Osteocyte (in vitro differentiated cells): ENCODE measurements around the gene DGKG. TPM values are rescaled to one million over a fixed set of nuclear protein-coding genes. Genes with fewer than 3 reads are reported as not detected.

ENCODE experiments used
- DNase-seq: peaks from one replicate; pipeline ENCODE4 v3.0.0; 2021; ENCODE audit warnings: mixed read lengths; ENCODE audit not compliant: unreplicated experiment; ENCODE audit errors: extremely low spot score
- H3K27ac Mint-ChIP-seq: one replicate; pipeline ENCODE4 v1.8.0; 2021; ENCODE audit warnings: mild to moderate bottlenecking, mixed read lengths; ENCODE audit not compliant: unreplicated experiment
- H3K27me3 Mint-ChIP-seq: one replicate; pipeline ENCODE4 v1.8.0; 2021; ENCODE audit warnings: mixed read lengths; ENCODE audit not compliant: unreplicated experiment
- H3K36me3 Mint-ChIP-seq: one replicate; pipeline ENCODE4 v1.8.0; 2021; ENCODE audit warnings: mixed read lengths; ENCODE audit not compliant: unreplicated experiment
- H3K4me1 Mint-ChIP-seq: one replicate; pipeline ENCODE4 v1.8.0; 2021; ENCODE audit warnings: mixed read lengths; ENCODE audit not compliant: unreplicated experiment
- H3K4me3 Mint-ChIP-seq: one replicate; pipeline ENCODE4 v1.8.0; 2021; ENCODE audit warnings: mild to moderate bottlenecking, moderate library complexity, mixed read lengths; ENCODE audit not compliant: unreplicated experiment
- H3K9me3 Mint-ChIP-seq: one replicate; pipeline ENCODE4 v1.8.0; 2021; ENCODE audit warnings: mixed read lengths; ENCODE audit not compliant: unreplicated experiment
- CTCF ChIP-seq: fragments of 200-600 bp; sonication (generic); IDR thresholded peaks from 2 replicates; pipeline ENCODE4 v1.5.0; 2021; ENCODE audit warnings: antibody characterized with exemption, mild to moderate bottlenecking, moderate library complexity
- total RNA-seq: library from RNA; stranded (reverse); gene quantifications from 2 replicates; pipeline ENCODE4 v1.2.1, GENCODE V29; 2021

The DGKG gene
- total RNA-seq, 1 donor from 2014 or later: not detected

GRCh38 chr3:186173224-186173815 lies 188.7 kb downstream of the DGKG start:
- no peaks in the 10 kb centered on the region for H3K36me3 Mint-ChIP-seq
- DNase-seq: peak; percentile 67
- H3K9me3 Mint-ChIP-seq: no peaks in the 10 kb centered on the region
- no peak for TF ChIP-seq CTCF
- no peak overlapping the region for H3K27ac Mint-ChIP-seq
- H3K4me1 Mint-ChIP-seq: peaks cover 7% of the 10 kb centered on the region
- H3K27me3 Mint-ChIP-seq: peaks cover 4% of the 10 kb centered on the region
- no peak overlapping the region for H3K4me3 Mint-ChIP-seq

- TF ChIP-seq CTCF: no peak
Measured at GRCh38 chr3:186172353-186172752, 189.7 kb downstream of the DGKG start.

GRCh38 chr3:186171521-186171920 lies 190.5 kb downstream of the DGKG start:
- no peaks in the 10 kb centered on the region for H3K9me3 Mint-ChIP-seq
- DNase-seq: peak; percentile 4
- TF ChIP-seq CTCF: no peak
- H3K4me1 Mint-ChIP-seq: peaks cover 7% of the 10 kb centered on the region
- H3K27ac Mint-ChIP-seq: no peak overlapping the region
- no peak overlapping the region for H3K4me3 Mint-ChIP-seq
- H3K36me3 Mint-ChIP-seq: no peaks in the 10 kb centered on the region
- peaks cover 7% of the 10 kb centered on the region for H3K27me3 Mint-ChIP-seq

More at GRCh38 chr3:186172353-186172752, 189.7 kb downstream of the DGKG start:
- Mint-ChIP-seq H3K27ac (no peak overlapping the region), H3K36me3 (no peaks in the 10 kb centered on the region), H3K9me3 (no peaks in the 10 kb centered on the region), H3K4me1 (peaks cover 7% of the 10 kb centered on the region), H3K27me3 (peaks cover 9% of the 10 kb centered on the region), H3K4me3 (no peak overlapping the region)
- no peak for DNase-seq

- H3K9me3 Mint-ChIP-seq: no peaks in the 10 kb centered on the region
- no peak overlapping the region for H3K27ac Mint-ChIP-seq
- peaks cover 14% of the 10 kb centered on the region for H3K27me3 Mint-ChIP-seq
- H3K4me3 Mint-ChIP-seq: no peak overlapping the region
- H3K36me3 Mint-ChIP-seq: no peaks in the 10 kb centered on the region
- peaks cover 7% of the 10 kb centered on the region for H3K4me1 Mint-ChIP-seq
- TF ChIP-seq CTCF: no peak
- DNase-seq: no peak
Measured at GRCh38 chr3:186170516-186170915, 191.5 kb downstream of the DGKG start.

- Mint-ChIP-seq H3K4me1 (peaks cover 7% of the 10 kb centered on the region), H3K36me3 (no peaks in the 10 kb centered on the region), H3K27me3 (peaks cover 20% of the 10 kb centered on the region), H3K4me3 (no peak overlapping the region), H3K27ac (no peak overlapping the region), H3K9me3 (no peaks in the 10 kb centered on the region)
- no peak for DNase-seq
- no peak for TF ChIP-seq CTCF
Measured at GRCh38 chr3:186169379-186169778, 192.7 kb downstream of the DGKG start.
